ENCODE measurements around the gene MEAK7. TPM values are rescaled to one million over a fixed set of nuclear protein-coding genes. Genes with fewer than 3 reads are reported as not detected.

MEAK7 gene
- polyA plus RNA-seq, 3 donors, result 2.5 to 5.0 (median 4.7) TPM

GRCh38 chr16:84501077-84501735 lies 3.3 kb downstream of the MEAK7 start:
- peaks cover 0 to 3% (median 0%) of the 10 kb centered on the region in 7 donors for H3K9me3 Mint-ChIP-seq
- H3K4me2 ChIP-seq (replicated peaks; ENCODE audit: extremely low read depth, low read length, poor library complexity, severe bottlenecking), result no peak overlapping the region
- H2AFZ ChIP-seq (ENCODE audit: insufficient read depth, low read depth, low read length, poor library complexity, severe bottlenecking), result no peak overlapping the region

GRCh38 chr16:84500531-84500930 lies 3.9 kb downstream of the MEAK7 start:
- Mint-ChIP-seq H3K36me3 (peaks cover 28 to 33% of the 10 kb centered on the region in 2 donors), H3K27ac (no peak overlapping the region), H3K9me3 (peaks cover 0 to 4% (median 0%) of the 10 kb centered on the region in 7 donors), H3K4me1 (peaks cover 15% of the 10 kb centered on the region), H3K4me3 (no peak overlapping the region), H3K27me3 (ENCODE audit: low read depth in 3 of 3) (peaks cover 0 to 2% (median 0%) of the 10 kb centered on the region in 3 donors)
- H2AFZ ChIP-seq (ENCODE audit: insufficient read depth, low read depth, low read length, poor library complexity, severe bottlenecking), result no peak overlapping the region
- intact Hi-C loops (cut with micrococcal nuclease), result loop anchor here in 1 of 2 donors (10.0 kb wide), 2 partner anchors 226 to 536 kb away; partner anchors contain the start of gene NECAB2
- peaks cover 4% of the 10 kb centered on the region for H4K20me1 ChIP-seq (ENCODE audit: insufficient read depth, low read length)
- H3K4me3 ChIP-seq (replicated peaks in 1 of 3; ENCODE audit: low read depth in 2 of 3, low read length in 3 of 3), result no peak overlapping the region
- no peak overlapping the region for H3K4me2 ChIP-seq (replicated peaks; ENCODE audit: extremely low read depth, low read length, poor library complexity, severe bottlenecking)
- no peak for DNase-seq
- H3K9ac ChIP-seq (ENCODE audit: insufficient read depth, low read length, poor library complexity, severe bottlenecking), result no peak overlapping the region
- TF ChIP-seq CTCF (IDR thresholded peaks at IDR 0.05), result no peak
- peaks cover 17 to 20% of the 10 kb centered on the region in 2 donors for H3K4me1 ChIP-seq (ENCODE audit: control insufficient read depth in 1 of 2, insufficient read depth in 2 of 2, low read length in 2 of 2)
- H3K27ac ChIP-seq (ENCODE audit: low read depth in 1 of 2, low read length in 2 of 2), result no peak overlapping the region
- WGBS (ENCODE audit: insufficient coverage), result 95% methylated on average over 13 of the region's 13 CpGs
- no peaks in the 10 kb centered on the region for H3K27me3 ChIP-seq (ENCODE audit: control insufficient read depth in 2 of 2, insufficient read depth in 2 of 2, low read length in 2 of 2)
- peaks cover 2 to 24% of the 10 kb centered on the region in 2 donors for H3K36me3 ChIP-seq (replicated peaks in 1 of 2; ENCODE audit: control insufficient read depth in 1 of 2, insufficient read depth in 2 of 2, low read length in 2 of 2)
- no peaks in the 10 kb centered on the region for H3K9me3 ChIP-seq (replicated peaks in 1 of 2; ENCODE audit: control insufficient read depth in 1 of 2, insufficient read depth in 1 of 2, low read length in 2 of 2)
- no peaks in the 10 kb centered on the region for H3K79me2 ChIP-seq (ENCODE audit: insufficient read depth, low read length)

More at GRCh38 chr16:84501077-84501735, 3.3 kb downstream of the MEAK7 start:
- H3K36me3 Mint-ChIP-seq, result peaks cover 26% of the 10 kb centered on the region in 2 donors
- Histone ChIP-seq H3K4me1 (ENCODE audit: control insufficient read depth in 1 of 2, insufficient read depth in 2 of 2, low read length in 2 of 2) (peaks cover 23 to 26% of the 10 kb centered on the region in 2 donors), H3K9ac (ENCODE audit: insufficient read depth, low read length, poor library complexity, severe bottlenecking) (no peak overlapping the region), H3K4me3 (replicated peaks in 1 of 3; ENCODE audit: low read depth in 2 of 3, low read length in 3 of 3) (no peak overlapping the region), H3K9me3 (replicated peaks in 1 of 2; ENCODE audit: control insufficient read depth in 1 of 2, insufficient read depth in 1 of 2, low read length in 2 of 2) (no peaks in the 10 kb centered on the region), H4K20me1 (ENCODE audit: insufficient read depth, low read length) (peaks cover 10% of the 10 kb centered on the region), H3K27ac (ENCODE audit: low read depth in 1 of 2, low read length in 2 of 2) (no peak overlapping the region), H3K79me2 (ENCODE audit: insufficient read depth, low read length) (no peaks in the 10 kb centered on the region), H3K27me3 (ENCODE audit: control insufficient read depth in 2 of 2, insufficient read depth in 2 of 2, low read length in 2 of 2) (no peaks in the 10 kb centered on the region), H3K36me3 (replicated peaks in 1 of 2; ENCODE audit: control insufficient read depth in 1 of 2, insufficient read depth in 2 of 2, low read length in 2 of 2) (peaks cover 0 to 17% of the 10 kb centered on the region in 2 donors)
- H3K27me3 Mint-ChIP-seq (ENCODE audit: low read depth in 3 of 3), result peaks cover 0 to 2% (median 0%) of the 10 kb centered on the region in 3 donors
- no peak overlapping the region for H3K27ac Mint-ChIP-seq
- intact Hi-C loops (cut with micrococcal nuclease), result loop anchor here in 1 of 2 donors (10.0 kb wide), 2 partner anchors 226 to 536 kb away; partner anchors contain the start of gene NECAB2
- no peak for TF ChIP-seq CTCF (IDR thresholded peaks at IDR 0.05)
- H3K4me1 Mint-ChIP-seq, result peaks cover 20% of the 10 kb centered on the region
- no peak for DNase-seq
- H3K4me3 Mint-ChIP-seq, result no peak overlapping the region
- WGBS (ENCODE audit: insufficient coverage), result 85% methylated on average over 11 of the region's 12 CpGs
